Muscle layer of colon (tissue), 2 donors: ENCODE data around the gene LTK.
"Not testable (repeated sequence)": the region's sequence is repeated elsewhere in the genome, so short reads cannot be mapped to it uniquely, and the experiment has no call there.

Experiments
- H3K27ac ChIP-seq: one replicate; pipeline ENCODE4 v1.7.0; 2013; ENCODE audit warnings: low read depth, mild to moderate bottlenecking, low read length, moderate library complexity
- H3K27me3 ChIP-seq, 2 donors: one replicate each; pipeline ENCODE4 v1.7.0; 2013; ENCODE audit warnings: low read length in 2 of 2, mild to moderate bottlenecking in 2 of 2; ENCODE audit not compliant: insufficient read depth in 2 of 2, control insufficient read depth in 1 of 2
- H3K36me3 ChIP-seq: one replicate; pipeline ENCODE4 v1.7.0; 2013; ENCODE audit warnings: mild to moderate bottlenecking, low read length; ENCODE audit not compliant: insufficient read depth
- H3K4me1 ChIP-seq: one replicate; pipeline ENCODE4 v1.7.0; 2013; ENCODE audit warnings: mild to moderate bottlenecking, low read length; ENCODE audit not compliant: insufficient read depth
- H3K4me3 ChIP-seq, 2 donors: one replicate each; pipeline ENCODE4 v1.7.0; 2013; ENCODE audit warnings: low read length in 2 of 2, low read depth in 1 of 2, mild to moderate bottlenecking in 1 of 2, moderate library complexity in 1 of 2
- H3K9ac ChIP-seq: one replicate; pipeline ENCODE4 v1.7.0; 2013; ENCODE audit warnings: low read length
- H3K9me3 ChIP-seq: one replicate; pipeline ENCODE4 v1.7.0; 2013; ENCODE audit warnings: mild to moderate bottlenecking, low read length
- donor health status: abdominal sarcoma.
- donor health status: Adenocarcinoma of cecum.

LTK gene

GRCh38 chr15:41483519-41483918 is 30.1 kb downstream of the LTK start:
- no peak overlapping the region for H3K4me3 ChIP-seq
- no peaks in the 10 kb centered on the region for H3K9me3 ChIP-seq
- H3K4me1 ChIP-seq = no peaks in the 10 kb centered on the region

GRCh38 chr15:41483115-41483514 is 30.5 kb downstream of the LTK start:
- Histone ChIP-seq H3K27ac (no peak overlapping the region), H3K9me3 (no peaks in the 10 kb centered on the region), H3K9ac (no peak overlapping the region), H3K27me3 (peaks cover 0 to 8% of the 10 kb centered on the region in 2 donors), H3K4me1 (no peaks in the 10 kb centered on the region), H3K36me3 (peaks cover 53% of the 10 kb centered on the region), H3K4me3 (no peak overlapping the region)

More at GRCh38 chr15:41483519-41483918, 30.1 kb downstream of the LTK start:
- Histone ChIP-seq H3K27ac (no peak overlapping the region), H3K36me3 (peaks cover 50% of the 10 kb centered on the region), H3K9ac (no peak overlapping the region), H3K27me3 (peaks cover 0 to 12% of the 10 kb centered on the region in 2 donors)

- no peaks in the 10 kb centered on the region for H3K4me1 ChIP-seq
- no peak overlapping the region for H3K27ac ChIP-seq
- H3K27me3 ChIP-seq = peaks cover 0 to 2% of the 10 kb centered on the region in 2 donors
- no peak overlapping the region for H3K4me3 ChIP-seq
- peaks cover 60% of the 10 kb centered on the region for H3K36me3 ChIP-seq
- H3K9ac ChIP-seq = no peak overlapping the region
- no peaks in the 10 kb centered on the region for H3K9me3 ChIP-seq
These were observed 31.3 kb downstream of the LTK start for GRCh38 chr15:41482110-41482877.

GRCh38 chr15:41480396-41481140 is 33.1 kb downstream of the LTK start:
- Histone ChIP-seq H3K9me3 (no peaks in the 10 kb centered on the region), H3K36me3 (peaks cover 77% of the 10 kb centered on the region), H3K27me3 (no peaks in the 10 kb centered on the region), H3K4me1 (no peaks in the 10 kb centered on the region), H3K27ac (no peak overlapping the region), H3K4me3 (no peak overlapping the region), H3K9ac (no peak overlapping the region)

- Histone ChIP-seq H3K36me3 (peaks cover 80% of the 10 kb centered on the region), H3K4me1 (no peaks in the 10 kb centered on the region), H3K4me3 (no peak overlapping the region), H3K9ac (no peak overlapping the region), H3K9me3 (no peaks in the 10 kb centered on the region), H3K27me3 (no peaks in the 10 kb centered on the region), H3K27ac (no peak overlapping the region)
These were observed 37.1 kb downstream of the LTK start for GRCh38 chr15:41476416-41477048.

- Histone ChIP-seq H3K9ac (no peak overlapping the region), H3K4me1 (no peaks in the 10 kb centered on the region), H3K36me3 (peaks cover 78% of the 10 kb centered on the region), H3K9me3 (no peaks in the 10 kb centered on the region), H3K27me3 (no peaks in the 10 kb centered on the region), H3K27ac (no peak overlapping the region), H3K4me3 (no peak overlapping the region)
These were observed 38.7 kb downstream of the LTK start for GRCh38 chr15:41474941-41475340.

- Histone ChIP-seq H3K4me1 (no peaks in the 10 kb centered on the region), H3K9ac (no peak overlapping the region), H3K9me3 (no peaks in the 10 kb centered on the region), H3K4me3 (no peak overlapping the region), H3K27me3 (no peaks in the 10 kb centered on the region), H3K27ac (no peak overlapping the region), H3K36me3 (peaks cover 77% of the 10 kb centered on the region)
These were observed 39.2 kb downstream of the LTK start for GRCh38 chr15:41474436-41474835.

GRCh38 chr15:41473418-41473817 is 40.2 kb downstream of the LTK start:
- H3K36me3 ChIP-seq = peaks cover 66% of the 10 kb centered on the region

GRCh38 chr15:41469644-41470043 is 44.0 kb downstream of the LTK start:
- H3K27ac ChIP-seq, H3K4me3 ChIP-seq, H3K4me1 ChIP-seq, H3K9ac ChIP-seq, H3K27me3 ChIP-seq, H3K9me3 ChIP-seq: not testable (repeated sequence)
- H3K36me3 ChIP-seq = peaks cover 57% of the 10 kb centered on the region

More at GRCh38 chr15:41473418-41473817, 40.2 kb downstream of the LTK start:
- Histone ChIP-seq H3K9me3 (no peaks in the 10 kb centered on the region), H3K27me3 (no peaks in the 10 kb centered on the region), H3K4me1 (no peaks in the 10 kb centered on the region), H3K27ac (no peak overlapping the region), H3K4me3 (no peak overlapping the region), H3K9ac (no peak overlapping the region)

GRCh38 chr15:41466711-41467110 is 46.9 kb downstream of the LTK start:
- Histone ChIP-seq H3K4me3 (no peak overlapping the region), H3K27me3 (no peaks in the 10 kb centered on the region), H3K36me3 (peaks cover 49% of the 10 kb centered on the region), H3K9ac (no peak overlapping the region), H3K9me3 (no peaks in the 10 kb centered on the region), H3K27ac (no peak overlapping the region), H3K4me1 (no peaks in the 10 kb centered on the region)

GRCh38 chr15:41465822-41466421 is 47.7 kb downstream of the LTK start:
- peaks cover 42% of the 10 kb centered on the region for H3K36me3 ChIP-seq
- H3K9me3 ChIP-seq = no peaks in the 10 kb centered on the region
- H3K27ac ChIP-seq = no peak overlapping the region
- no peak overlapping the region for H3K9ac ChIP-seq
- H3K27me3 ChIP-seq = no peaks in the 10 kb centered on the region
- H3K4me3 ChIP-seq = no peak overlapping the region
- H3K4me1 ChIP-seq = no peaks in the 10 kb centered on the region
